ENCODE measurements around the gene DDHD1.

DDHD1 gene

GRCh38 chr14:53032161-53032803, 120.8 kb downstream of the DDHD1 start:
- no peak for DNase-seq (ENCODE audit: low read depth)

DNA sequence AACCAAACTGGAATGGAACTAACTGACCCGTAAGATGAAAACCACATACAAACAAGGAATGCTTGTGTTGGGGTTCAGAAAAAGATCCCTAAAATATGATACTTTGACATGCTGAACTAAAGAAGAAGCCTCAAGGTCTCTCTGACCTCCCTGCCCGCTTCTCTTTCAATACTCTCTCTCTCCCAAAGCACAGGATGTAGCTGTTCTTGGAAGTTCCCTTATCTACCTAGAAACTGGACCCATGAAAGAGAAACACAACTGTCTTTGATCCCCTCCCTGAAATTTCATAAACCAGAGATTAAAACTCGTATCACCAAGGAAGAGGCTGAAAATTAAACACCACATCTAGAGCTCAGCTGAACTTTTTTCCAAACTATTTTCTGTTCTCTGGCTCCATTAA, 125.6 kb downstream of the DDHD1 start:
- DNase-seq (ENCODE audit: low read depth): no peak

DNA sequence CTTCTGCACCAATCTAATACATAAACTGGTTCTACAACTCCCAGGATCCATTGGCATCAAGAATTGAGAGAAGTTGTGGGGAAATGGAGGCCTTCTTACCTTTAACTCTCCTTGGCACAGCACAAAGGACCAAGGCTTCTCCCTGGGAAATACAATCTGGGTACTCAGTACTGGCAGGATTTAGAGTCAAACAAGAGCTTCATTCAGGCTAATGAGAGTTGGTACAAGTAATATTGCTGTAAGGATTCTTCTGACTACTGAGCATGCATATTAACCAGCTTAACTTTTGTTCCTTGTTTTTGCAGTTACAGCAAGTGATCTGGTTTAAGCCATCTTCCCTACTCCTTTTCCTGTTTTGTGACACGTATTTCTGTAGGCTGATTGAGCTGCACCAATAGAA, 126.1 kb downstream of the DDHD1 start:
- no peak for DNase-seq (ENCODE audit: low read depth)

DNA sequence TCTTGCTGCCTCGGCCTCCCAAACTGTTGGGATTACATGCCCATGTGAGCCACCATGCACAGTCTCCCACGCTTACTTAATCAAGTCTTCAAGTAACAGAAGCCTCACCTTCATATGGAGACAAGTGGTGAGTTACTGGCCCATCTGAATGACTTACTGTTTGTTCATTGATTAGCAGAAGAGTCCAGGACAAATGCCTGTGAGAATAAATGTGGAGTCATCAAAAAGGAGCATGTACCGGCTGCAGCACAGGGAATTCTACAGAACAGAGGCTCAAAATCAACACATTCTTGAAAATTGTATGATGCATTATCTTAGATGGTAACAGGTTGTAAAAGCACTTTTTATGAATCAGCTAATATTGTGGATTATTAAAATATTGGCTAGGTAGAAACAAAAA, 129.8 kb downstream of the DDHD1 start:
- DNase-seq (ENCODE audit: low read depth): no peak

DNA sequence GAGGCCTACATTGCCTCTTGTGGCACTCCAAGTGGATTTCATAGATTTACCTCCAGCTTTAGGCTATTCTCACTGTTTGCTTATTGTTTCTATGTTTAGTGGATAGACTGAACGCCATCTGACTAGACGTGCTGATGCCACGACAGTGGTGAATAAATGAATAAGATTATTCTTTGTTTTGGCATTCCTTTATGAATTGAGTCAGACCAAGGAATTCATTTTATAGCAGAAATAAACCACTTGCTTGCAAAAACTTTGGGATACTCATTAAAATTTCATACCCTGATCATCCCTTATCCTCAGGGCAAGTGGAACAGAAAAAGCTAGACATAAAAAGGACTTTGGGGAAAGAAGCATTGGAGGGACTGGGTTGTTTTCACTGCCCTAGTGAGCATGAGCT, 130.5 kb downstream of the DDHD1 start:
- no peak for DNase-seq (ENCODE audit: low read depth)

GRCh38 chr14:53020193-53020932, 132.8 kb downstream of the DDHD1 start:
- no peak for DNase-seq (ENCODE audit: low read depth)

DNA sequence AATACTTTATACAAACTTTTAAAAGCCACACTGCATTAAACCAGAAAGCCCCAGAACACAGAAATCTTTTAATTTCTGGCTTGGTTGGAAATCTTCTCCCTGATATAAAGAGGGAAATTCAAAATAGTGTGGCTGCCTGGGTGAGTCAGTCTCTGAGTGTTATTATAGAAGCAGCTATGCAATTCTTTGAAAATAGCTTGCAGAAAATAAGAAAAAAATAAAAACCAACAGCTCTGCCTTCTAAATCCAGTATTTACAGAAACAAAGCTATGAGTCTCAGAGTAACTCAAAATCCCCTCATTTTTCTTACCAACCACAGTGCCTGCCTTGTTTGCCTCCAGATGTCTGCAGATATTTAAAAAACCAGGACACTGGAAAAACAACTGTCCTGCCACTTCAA, 133.7 kb downstream of the DDHD1 start:
- DNase-seq (ENCODE audit: low read depth): no peak

- DNase-seq (ENCODE audit: low read depth): no peak
These were observed 135.3 kb downstream of the DDHD1 start for GRCh38 chr14:53017837-53018236.

- no peak for DNase-seq (ENCODE audit: low read depth)
These were observed 136.2 kb downstream of the DDHD1 start for GRCh38 chr14:53016919-53017318.

DNA sequence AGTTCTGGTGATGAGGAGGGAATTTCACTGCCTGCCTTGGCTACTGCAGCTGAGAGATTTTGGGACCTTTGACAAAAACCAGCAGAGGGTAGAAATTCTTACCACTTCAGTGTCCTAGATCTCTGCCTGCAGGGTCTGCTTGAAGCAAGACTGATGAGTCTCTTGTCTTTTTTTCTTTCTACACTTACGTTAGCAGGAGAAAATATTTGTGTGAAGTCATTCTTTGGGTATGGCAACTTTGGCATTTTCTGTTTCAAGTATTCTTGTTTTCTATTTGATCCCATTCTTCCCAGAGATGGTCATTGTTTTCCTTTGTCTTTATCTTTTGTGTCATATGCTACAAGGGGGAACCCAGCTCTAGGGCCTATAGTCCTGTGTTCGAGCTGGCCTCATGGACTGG, 136.6 kb downstream of the DDHD1 start:
- DNase-seq (ENCODE audit: low read depth): no peak

DNA sequence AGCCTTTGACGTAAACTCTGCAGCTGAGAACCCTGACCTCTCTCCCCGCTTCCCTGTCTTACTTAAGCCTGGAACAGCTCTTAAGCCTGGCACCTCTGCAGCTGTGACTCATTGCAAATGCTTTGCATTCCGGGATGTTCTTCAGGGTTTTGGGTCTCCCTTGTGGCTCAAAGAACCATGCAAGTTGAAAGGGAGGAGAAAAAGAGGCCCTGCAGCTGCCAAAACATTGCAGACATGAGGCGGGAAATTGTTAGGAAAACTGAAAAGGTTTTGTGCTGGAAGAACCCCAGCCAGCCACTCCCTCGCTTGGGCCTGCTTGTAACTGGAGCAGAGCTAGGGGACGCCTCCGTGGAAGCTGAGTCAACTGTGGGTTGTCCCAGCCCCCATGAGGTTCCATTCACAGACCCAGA, 142.1 kb downstream of the DDHD1 start:
- no peak for DNase-seq (ENCODE audit: low read depth)

GRCh38 chr14:53010193-53011040, 142.7 kb downstream of the DDHD1 start:
- no peak for DNase-seq (ENCODE audit: low read depth)

- no peak for DNase-seq (ENCODE audit: low read depth)
These were observed 146.1 kb downstream of the DDHD1 start for GRCh38 chr14:53006931-53007562.

DNA sequence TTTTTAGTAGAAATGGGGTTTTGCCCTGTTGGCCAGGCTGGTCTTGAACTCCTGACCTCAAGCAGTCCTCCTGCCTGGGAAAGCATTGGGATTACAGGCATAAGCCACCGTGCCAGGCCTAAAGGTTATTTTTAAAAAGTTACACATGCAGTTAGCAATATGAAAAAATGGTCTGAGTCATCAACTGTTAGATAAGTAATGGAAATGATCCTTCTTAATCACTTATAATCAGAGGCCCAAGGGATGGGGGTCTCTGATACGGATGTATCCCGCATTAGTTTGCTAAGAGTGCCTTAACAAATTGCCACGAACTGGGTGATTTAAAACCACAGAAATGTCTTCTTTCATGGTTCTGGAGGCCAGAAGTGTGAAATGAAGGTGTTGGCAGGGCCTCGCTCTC, 148.1 kb downstream of the DDHD1 start:
- no peak for DNase-seq (ENCODE audit: low read depth)

DNA sequence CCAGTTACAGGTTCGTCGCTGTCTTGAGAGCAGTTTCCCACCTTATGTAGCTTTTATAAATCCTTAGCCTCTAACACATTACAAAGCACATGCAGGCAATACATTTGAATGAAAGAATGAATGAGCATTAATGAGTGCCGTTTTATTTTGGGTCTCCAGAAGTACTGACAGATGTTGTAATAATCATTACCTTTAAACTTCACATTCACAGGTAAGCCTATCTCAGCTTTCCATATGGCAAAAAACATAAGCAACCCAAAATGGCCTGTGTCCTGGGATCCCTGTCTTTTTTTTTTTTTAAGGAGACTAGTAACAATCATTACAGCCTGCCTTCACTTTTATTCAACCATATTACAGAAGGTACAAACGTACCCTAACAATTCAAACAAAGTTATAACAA, 149.3 kb downstream of the DDHD1 start:
- no peak for DNase-seq (ENCODE audit: low read depth)

DNA sequence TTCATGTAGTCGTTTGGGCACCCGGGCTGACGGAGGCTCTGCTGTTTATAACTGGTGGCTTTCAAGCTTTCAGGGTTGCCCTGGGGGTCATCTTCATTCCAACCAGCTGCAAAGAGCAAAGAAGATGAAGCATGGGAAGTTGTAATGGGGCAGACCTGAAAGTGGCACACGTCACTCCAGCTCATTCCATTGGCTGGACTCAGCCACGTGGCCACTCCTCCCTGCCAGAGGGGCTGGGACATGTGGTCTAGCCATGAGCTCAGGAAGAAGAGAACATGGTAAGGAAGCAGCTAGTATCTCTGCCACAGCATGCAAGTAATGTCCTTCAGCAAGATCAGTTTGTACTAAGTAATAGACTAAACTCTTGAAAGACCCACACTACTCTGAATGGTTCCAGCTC, 150.5 kb downstream of the DDHD1 start:
- DNase-seq (ENCODE audit: low read depth): no peak

DNA sequence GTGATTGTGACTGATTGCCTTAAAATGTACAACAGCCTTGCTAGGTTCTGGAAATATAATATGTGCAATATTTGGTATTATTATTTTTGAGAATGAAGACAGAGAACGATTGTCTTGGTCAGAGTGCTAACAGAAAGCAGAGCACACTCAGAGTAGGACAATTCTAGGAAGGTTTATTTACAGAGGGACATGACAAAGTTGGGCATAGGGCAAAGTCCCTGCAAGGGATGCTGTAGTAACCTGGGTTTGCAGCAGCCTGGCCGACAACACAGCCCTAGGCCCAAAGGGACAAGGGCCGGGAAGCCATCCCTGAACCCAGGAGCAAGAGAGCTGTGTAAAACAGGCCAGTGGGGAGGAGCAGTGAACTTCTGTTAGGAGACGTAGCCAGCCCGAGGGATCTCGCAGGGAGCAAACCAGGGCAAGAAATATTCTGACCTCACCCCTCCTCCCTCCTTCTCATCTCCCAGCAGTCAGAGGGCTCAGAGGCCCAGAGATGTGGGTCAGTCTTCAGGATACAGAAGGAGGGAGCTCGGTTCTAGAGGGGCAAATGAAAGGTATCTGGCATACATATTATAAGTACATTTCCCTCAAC, 151.2 kb downstream of the DDHD1 start:
- no peak for DNase-seq (ENCODE audit: low read depth)

DNA sequence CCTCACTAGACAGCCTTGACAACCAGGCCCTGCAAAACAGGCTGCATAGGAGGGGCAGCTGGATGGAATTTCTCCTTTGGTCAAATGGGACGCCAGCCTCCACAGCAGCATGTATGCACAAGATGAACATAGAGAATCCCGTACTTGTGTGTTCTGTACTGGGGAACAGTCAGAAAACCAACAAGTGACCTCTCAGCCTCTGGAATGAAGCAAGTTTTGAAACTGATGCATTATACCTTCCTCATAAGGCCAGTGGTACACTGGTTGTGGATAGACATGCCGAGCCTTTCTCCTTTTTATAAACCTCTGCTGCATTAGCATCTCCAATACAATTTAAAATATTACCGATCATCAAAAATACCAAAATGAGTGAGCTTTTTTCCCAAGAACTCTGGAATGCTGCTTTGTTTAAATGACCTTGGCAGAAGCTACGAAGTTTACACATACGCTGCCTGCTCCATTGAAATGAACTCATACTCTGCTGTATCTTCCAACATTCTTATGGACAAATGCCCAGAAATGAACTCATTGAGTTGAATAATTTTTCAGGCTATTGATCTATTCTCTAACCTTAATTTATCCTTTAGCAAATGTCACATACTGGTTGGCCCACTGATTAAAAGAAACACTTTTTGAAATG, 154.6 kb downstream of the DDHD1 start:
- DNase-seq (ENCODE audit: low read depth): no peak

DNA sequence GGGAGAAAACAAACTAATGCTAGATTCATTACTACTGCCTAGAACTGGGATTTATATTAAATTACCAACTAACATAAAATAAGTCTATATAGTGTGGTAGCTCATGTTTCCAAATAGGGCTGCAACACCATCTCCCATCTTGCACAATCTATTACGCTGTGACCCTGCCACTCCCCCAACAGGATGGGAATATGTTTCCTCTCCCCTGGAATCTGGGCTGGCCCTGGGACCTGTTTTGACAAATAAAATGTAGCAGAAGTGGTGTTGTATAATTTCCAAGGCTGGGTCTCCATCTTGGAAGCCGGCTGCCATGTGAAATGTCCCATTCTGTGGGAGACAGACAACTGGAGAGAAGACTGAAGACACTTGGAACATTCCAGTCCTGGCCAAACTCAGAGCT, 156.6 kb downstream of the DDHD1 start:
- no peak for DNase-seq (ENCODE audit: low read depth)

GRCh38 chr14:52995998-52996397, 157.1 kb downstream of the DDHD1 start:
- DNase-seq (ENCODE audit: low read depth): no peak

DNA sequence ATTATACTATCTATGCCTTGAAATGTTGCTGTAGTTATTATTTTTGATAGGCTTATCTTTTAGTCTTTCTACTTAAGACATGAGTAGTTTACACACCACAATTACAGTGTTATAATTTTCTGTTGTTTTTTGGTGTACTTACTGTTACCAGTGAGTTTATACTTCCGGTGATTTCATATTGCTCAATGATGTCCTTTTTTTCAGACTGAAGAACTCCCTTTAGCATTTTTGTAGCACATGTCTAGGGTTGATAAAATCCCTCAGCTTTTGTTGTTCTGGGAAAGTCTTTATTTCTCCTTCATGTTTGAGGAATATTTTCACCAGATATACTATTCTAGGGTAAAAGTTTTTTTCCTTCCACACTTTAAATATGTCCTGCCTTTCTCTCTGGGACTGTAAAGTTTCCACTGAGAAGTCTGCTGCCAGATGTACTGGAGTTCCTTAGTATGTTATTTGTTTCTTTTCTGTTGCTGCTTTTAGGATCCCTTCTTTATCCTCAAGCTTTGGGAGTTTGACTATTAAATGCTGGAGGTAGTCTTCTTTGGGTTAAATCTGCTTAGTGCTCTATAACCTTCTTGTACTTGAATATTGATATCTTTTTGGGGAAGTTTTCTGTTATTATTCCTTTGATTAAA, 160.8 kb downstream of the DDHD1 start:
- no peak for DNase-seq (ENCODE audit: low read depth)
